ENCODE data around the gene GARIN5A.

DNA sequence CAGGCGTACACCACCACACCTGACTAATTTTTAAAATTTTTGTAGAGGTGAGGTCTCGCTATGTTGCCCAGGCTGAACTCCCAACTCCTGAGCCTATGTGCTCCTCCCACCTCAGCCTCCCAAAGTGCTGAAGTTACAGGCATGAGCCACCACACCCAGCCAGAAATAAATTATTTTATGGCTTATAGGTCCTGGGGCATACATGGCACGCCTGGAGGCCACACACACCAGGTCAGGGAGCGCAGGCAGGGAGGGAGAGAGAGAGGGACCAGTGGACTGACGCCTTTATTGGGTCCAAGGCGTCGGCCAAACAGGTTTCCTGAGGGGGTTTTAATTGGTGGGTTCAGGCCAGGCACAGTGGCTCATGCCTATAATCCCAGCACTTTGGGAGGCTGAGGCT lies 51.1 kb downstream of the GARIN5A start:
- TF ChIP-seq POLR2AphosphoS5 (IDR thresholded peaks at IDR 0.05), result no peak
- TF ChIP-seq CTCF (IDR thresholded peaks at IDR 0.05 in 8 of 11, conservative IDR thresholded peaks at IDR 0.05 in 3 of 11), result no peak
- no peak for TF ChIP-seq POLR2A (IDR thresholded peaks at IDR 0.05)
